ENCODE data around the gene NSD1.

Gene NSD1

GRCh38 chr5:177328545-177329231 is 195.1 kb downstream of the NSD1 start:
- no peak for TF ChIP-seq POLR2AphosphoS5 (IDR thresholded peaks at IDR 0.05; ENCODE audit: low read depth, low read length)
- no peak for TF ChIP-seq SIN3A (IDR thresholded peaks at IDR 0.05; ENCODE audit: borderline replicate concordance, insufficient read depth, low read length)
- no peak for TF ChIP-seq FOXP2 (optimal IDR thresholded peaks at IDR 0.05; ENCODE audit: borderline replicate concordance, extremely low read depth, extremely low read length, insufficient read depth)
- TF ChIP-seq REST (IDR thresholded peaks at IDR 0.05; ENCODE audit: insufficient read depth in 1 of 2, low read depth in 2 of 2, low read length in 2 of 2) = no peak
- TF ChIP-seq TAF1 (IDR thresholded peaks at IDR 0.05; ENCODE audit: borderline replicate concordance, insufficient read depth, low read length) = no peak

GRCh38 chr5:177329883-177330282 is 196.3 kb downstream of the NSD1 start:
- TF ChIP-seq TAF1 (IDR thresholded peaks at IDR 0.05; ENCODE audit: borderline replicate concordance, insufficient read depth, low read length) (no peak), REST (IDR thresholded peaks at IDR 0.05; ENCODE audit: insufficient read depth in 1 of 2, low read depth in 2 of 2, low read length in 2 of 2) (no peak), POLR2AphosphoS5 (IDR thresholded peaks at IDR 0.05; ENCODE audit: low read depth, low read length) (no peak), SIN3A (IDR thresholded peaks at IDR 0.05; ENCODE audit: borderline replicate concordance, insufficient read depth, low read length) (no peak), FOXP2 (optimal IDR thresholded peaks at IDR 0.05; ENCODE audit: borderline replicate concordance, extremely low read depth, extremely low read length, insufficient read depth) (no peak)

GRCh38 chr5:177330991-177331842 is 197.6 kb downstream of the NSD1 start:
- TF ChIP-seq FOXP2 (optimal IDR thresholded peaks at IDR 0.05; ENCODE audit: borderline replicate concordance, extremely low read depth, extremely low read length, insufficient read depth) (no peak), POLR2AphosphoS5 (IDR thresholded peaks at IDR 0.05; ENCODE audit: low read depth, low read length) (no peak), REST (IDR thresholded peaks at IDR 0.05; ENCODE audit: insufficient read depth in 1 of 2, low read depth in 2 of 2, low read length in 2 of 2) (no peak)

GRCh38 chr5:177332031-177332895 is 198.7 kb downstream of the NSD1 start:
- TF ChIP-seq TAF1 (IDR thresholded peaks at IDR 0.05; ENCODE audit: borderline replicate concordance, insufficient read depth, low read length) (no peak), SIN3A (IDR thresholded peaks at IDR 0.05; ENCODE audit: borderline replicate concordance, insufficient read depth, low read length) (no peak), POLR2AphosphoS5 (IDR thresholded peaks at IDR 0.05; ENCODE audit: low read depth, low read length) (no peak)

GRCh38 chr5:177332896-177333260 is 199.3 kb downstream of the NSD1 start:
- TF ChIP-seq FOXP2 (optimal IDR thresholded peaks at IDR 0.05; ENCODE audit: borderline replicate concordance, extremely low read depth, extremely low read length, insufficient read depth) (no peak), REST (IDR thresholded peaks at IDR 0.05; ENCODE audit: insufficient read depth in 1 of 2, low read depth in 2 of 2, low read length in 2 of 2) (no peak), SIN3A (IDR thresholded peaks at IDR 0.05; ENCODE audit: borderline replicate concordance, insufficient read depth, low read length) (no peak), TAF1 (IDR thresholded peaks at IDR 0.05; ENCODE audit: borderline replicate concordance, insufficient read depth, low read length) (no peak), POLR2AphosphoS5 (IDR thresholded peaks at IDR 0.05; ENCODE audit: low read depth, low read length) (no peak)

All from PFSK-1 (cell line).